GM19395 (cell line): Measurements from ENCODE around the gene PER1.
"Not testable (repeated sequence)": the region's sequence is repeated elsewhere in the genome, so short reads cannot be mapped to it uniquely, and the experiment has no call there.

Experiments
- ATAC-seq: cut with Tn5 transposase; IDR thresholded peaks from one replicate; pipeline ENCODE4 v1.9.1; 2021; ENCODE audit warnings: mild to moderate bottlenecking, moderate library complexity; ENCODE audit not compliant: unreplicated experiment

Gene PER1

GRCh38 chr17:8122924-8123694, 29.1 kb downstream of the PER1 start:
- no peak for ATAC-seq

- ATAC-seq: no peak
These were observed 29.7 kb downstream of the PER1 start for GRCh38 chr17:8122422-8122923.

DNA sequence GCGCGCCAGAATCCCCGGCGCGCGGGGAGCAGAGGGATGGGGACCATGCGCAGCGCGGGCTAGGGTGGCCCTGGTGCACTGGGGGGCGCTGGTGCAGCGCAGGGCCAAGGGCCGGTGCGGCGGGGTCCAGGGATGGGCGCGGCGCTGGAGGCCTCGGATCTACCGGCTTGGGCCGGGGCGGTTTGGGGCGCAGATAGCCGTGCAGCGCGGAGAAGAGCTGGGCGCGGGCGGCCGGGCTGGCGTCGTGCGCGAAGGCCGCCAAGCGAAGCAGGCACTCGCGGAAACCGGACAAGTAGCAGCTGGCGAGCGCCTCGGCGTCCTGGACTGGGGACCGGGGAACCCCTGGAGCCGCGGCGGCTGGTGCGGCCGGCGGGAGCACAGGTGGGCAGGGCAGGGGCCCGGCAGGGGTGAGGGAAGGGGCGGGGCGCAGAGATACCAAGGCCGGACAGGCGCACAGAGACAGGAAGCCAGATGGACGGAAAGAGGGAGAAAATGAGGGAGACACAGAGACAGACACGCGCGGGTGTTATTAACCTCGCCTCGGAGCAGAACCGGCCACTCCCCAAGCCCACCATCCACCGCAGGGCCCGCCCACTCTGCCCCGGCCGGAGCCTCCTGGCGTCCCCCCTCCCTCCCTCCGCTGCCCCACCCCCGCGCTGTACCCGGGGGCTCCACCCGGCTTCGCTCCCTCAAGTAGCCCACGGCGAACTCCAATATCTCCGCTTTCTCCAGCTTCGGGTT, 30.4 kb downstream of the PER1 start:
- no peak for ATAC-seq

GRCh38 chr17:8121407-8121680, 30.9 kb downstream of the PER1 start:
- no peak for ATAC-seq

GRCh38 chr17:8120520-8121406, 31.4 kb downstream of the PER1 start:
- ATAC-seq: no peak

DNA sequence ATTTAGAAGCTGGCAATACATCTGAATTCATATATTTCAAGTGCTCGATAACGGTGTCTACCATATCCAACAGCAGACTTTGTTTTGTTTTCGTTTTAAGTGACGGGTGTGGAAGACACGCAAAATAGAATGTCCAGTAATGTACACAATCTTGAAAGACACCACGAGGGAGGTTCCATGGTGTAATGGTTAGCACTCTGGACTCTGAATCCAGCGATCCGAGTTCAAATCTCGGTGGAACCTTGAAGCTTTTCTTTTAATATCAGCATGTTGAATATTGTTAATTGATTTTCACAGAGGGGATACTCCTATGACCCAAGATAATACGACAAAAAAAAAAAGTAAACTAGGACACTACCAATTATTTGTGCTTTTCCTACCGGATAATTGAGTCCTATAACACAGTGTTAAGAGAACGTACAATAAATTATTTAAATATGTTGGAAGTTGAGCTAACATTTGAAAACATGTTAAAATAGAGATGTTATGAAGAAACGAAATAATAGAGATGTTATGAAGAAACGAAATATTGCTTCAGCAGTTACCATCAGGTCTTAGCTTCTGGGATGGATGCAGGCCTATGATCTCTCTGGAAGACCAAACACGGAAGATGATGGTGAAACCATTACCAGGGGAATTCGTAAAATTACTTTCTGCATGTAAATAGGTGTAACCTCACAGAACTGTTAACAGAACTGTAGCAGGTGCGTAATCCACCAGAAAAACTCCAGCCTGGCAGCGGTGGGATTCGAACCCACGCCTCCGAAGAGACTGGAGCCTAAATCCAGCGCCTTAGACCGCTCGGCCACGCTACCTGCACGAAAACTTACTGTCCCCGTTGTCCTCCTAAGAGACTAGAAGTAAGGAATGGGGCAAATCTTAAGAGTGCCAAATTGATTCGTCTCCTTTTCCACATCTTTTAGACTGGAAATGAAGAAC, 32.4 kb downstream of the PER1 start:
- peak; percentile 34 for ATAC-seq

DNA sequence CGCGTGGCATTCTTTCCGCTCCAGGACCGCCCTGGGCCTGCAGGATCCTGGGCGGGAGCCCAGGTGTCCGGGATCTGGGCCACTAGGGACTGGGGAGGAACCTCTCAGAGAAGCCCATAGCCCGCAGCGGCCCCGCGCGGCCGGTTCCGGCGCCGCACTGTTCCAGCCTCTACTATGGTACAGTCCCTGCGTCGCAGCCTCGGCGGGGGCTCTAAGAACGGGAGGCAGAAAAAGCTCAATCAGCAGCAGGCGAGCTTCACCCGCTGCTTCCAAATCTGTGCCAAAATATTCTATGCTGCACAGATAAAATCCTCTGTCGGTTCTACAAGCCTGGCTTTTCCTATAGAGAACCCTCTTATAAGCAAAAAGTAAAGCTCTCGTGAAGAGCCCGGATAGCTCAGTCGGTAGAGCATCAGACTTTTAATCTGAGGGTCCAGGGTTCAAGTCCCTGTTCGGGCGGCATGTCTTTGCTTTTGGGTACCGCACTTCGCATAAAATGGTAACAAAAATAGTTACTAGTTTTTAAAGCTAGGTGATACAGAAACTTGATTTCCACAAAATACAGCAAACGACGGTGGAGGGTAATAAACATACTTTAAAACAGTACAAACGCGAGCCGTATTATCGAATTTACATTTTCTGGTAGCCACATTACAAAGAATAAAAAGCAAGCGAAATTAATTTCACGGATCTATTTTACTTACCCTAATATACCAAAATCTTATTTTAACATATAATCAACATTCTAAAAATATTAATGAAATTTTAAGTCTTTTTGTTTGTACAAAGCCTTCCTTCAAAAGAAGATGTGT, 33.2 kb downstream of the PER1 start:
- peak; percentile 35 for ATAC-seq

DNA sequence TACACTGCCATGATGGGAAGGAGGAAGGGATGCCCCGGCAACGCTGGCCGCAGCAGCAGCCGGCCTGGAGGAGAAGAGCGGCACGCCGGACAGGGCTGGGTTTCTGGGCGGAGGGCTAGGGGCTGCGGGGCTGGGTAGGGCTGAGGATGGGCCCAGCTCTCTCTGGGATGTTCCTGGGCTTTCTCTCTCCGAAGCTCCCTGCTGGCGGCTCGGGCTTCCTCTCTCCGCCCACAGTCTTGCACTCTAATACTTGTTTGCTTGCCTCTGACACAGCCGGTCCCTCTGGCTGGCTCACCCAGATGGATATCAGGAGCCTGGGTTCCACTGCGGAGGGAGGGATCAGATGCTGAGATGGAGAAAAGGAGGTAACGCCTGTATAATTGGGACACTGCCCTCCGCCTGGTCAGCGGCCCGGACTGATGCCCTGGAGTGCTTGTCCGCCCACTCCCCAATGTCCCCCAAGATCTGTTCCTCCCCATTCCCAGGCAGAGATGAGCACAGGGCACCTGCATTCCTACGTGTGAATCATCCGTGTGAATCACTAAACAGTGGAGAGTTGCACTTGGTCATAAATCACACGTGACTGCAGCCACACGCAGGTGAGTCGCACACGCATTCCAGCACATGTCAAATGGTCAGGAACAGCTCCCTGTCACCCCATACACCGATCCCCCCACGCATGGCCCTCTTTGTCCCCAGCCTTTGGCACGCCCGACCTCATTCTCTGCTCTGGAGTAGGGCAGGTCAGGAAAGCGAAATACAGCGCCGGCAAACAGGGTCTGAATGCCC, 34.0 kb downstream of the PER1 start, which contains the start of gene ALOXE3:
Gene ALOXE3, minus strand, starts transcription at position 535 of the 789 bp plus-strand sequence. Its CDS starts 524 bp downstream, at position 11.
- no peak for ATAC-seq

DNA sequence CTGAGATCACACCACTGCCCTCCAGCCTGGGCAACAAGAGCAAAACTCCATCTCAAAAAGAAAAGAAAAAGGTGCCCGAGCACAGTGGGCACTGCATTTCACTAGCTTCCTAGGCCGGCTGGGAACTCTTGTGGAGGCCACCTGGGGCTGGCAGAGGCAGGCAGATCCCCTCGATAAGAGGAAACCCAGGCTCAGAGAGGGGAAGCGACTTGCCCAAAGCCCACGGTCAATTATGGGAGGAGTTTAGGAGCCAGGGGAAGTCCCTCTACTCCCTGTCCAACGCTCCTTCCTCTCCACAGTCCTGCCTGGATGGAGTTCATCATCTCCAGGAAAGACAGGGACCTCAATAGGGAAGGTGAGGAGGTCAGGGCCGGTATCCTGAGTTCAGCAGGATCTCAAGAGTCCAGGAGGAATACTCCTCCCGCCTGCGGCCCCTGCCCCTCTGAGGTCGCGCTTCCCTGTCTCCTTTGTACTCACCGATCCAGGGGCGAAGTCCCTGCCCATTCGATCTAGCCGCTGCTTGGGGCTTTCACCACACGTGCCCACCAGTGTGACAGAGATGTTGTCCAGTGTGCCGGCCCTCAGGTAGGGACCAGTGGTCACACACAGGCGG, 34.7 kb downstream of the PER1 start:
- no peak for ATAC-seq

DNA sequence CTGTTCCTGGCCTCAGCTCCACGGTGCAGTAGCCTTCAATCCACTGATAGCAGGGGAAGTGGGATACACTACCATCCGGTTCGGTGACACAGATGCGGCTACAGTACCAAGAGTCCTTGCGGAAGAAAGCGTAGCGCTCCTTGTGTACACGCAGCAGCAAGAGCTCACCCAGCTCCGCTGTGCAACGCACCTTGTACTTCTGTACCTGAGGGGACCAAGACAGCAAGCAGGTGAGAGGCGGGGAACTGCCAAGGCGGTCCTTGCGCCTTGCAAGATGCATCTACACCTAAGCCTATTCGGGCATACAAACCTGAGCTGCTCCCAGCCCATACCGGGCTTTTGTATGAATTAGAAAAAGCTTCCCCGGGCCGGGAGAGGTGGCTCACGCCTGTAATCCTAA, 35.4 kb downstream of the PER1 start:
- ATAC-seq: no peak

- no peak for ATAC-seq
These were observed 41.3 kb downstream of the PER1 start for GRCh38 chr17:8110907-8111306.

DNA sequence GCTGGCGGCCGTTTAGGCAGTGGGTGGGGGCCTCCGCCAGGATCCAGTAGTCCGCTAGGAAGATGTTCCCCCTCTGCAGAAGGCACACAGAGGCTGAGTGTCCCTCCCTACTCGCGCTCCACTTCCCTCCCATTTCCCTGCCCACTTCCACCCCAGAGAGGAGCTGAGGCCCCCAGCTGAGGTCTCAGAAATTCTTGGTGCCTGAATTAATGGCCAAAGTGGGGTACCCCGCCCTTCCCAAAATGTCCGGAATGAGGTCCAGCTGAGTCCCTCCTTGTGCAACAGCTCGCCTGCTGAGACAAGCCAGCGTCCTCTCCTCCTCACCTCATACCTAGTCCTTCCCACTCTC, 41.8 kb downstream of the PER1 start:
- ATAC-seq: no peak

DNA sequence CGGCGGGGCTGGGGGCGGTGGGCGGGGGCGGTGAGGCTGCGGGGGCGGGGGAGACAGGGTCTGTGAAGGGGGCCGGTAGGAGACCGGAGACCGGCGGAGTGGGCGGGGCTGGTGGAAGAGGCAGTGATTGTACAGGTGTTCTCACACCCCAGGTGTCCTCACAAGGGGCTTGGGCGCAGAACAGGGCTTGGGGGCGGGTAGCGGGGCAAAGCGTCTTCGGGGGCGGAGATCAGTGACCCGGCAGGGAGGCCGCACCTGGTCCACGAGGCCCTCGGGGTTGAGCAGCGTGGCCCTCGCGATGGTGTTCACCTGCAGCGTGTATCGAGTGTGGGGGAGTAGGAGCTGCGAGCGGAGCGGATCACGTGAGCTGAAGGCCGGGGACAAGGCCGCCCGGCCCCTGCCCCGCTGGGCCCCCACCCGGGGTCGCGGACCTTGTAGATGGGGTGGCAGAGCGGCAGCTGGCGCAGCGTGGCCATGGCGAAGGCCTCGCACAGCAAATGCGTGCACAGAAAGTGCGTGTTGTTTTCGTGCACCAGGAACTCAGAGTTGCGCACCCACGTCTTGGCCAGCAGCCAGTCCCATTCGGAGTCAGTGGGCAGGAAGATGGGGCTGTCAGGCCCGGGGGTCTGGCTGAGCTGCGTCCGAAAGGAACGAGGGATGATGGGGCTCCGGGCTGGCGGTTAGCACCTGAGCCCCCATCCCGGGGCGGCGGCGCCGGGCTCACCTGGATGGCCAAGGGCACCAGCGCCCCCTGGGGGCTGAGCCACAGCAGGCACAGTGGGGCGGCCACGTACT, 42.3 kb downstream of the PER1 start:
- ATAC-seq: no peak

DNA sequence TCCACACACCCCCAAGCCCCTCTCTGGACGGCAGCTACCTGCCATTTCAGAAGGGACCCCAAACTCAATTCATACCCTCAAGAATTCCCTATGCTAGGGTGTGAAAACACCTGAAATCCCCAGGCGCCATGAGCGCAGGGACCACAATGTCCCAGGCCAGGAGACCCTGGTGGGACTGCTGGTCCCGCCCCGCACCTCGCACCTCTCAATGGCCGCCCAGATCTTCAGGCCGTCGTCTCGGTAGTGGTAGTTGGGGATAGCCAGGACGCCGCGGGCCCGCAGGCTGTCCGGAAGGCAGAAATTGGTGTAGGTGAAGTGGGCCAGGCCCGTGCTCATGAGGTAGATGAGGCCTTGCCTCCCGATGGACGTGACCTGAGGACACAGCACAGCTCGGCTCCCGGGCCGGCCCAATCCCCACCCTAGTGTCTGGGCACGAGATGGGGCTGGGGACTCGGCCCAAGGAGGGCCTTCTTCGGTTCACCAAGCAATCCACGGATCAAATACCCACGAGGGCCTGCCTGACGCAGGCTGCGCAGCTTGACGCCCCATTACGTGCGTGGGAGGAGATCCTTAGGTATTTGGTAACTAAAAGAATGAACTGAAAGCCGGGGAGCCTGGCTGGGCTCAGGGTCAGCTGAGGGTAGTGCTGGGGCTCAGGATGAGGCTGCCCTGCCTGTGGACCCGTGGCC, 43.1 kb downstream of the PER1 start:
- ATAC-seq: no peak

DNA sequence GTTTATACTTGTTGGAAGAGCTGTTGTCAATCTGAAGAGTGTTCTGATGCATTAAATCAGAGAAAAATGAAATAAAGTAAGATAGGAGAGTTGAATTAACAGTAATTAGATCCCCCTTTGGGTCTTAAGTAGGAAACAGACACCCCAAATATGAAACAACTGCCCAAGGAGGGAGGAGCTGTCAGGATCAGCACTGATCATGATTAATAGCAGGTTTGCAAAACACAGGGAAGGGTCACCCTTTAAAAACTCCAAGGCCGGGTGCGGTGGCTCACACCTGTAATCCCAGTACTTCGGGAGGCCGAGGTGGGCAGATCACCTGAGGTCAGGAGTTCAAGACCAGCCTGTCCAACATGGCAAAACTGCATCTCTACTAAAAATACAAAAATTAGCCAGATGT, 45.2 kb downstream of the PER1 start:
- ATAC-seq: not testable (repeated sequence)

DNA sequence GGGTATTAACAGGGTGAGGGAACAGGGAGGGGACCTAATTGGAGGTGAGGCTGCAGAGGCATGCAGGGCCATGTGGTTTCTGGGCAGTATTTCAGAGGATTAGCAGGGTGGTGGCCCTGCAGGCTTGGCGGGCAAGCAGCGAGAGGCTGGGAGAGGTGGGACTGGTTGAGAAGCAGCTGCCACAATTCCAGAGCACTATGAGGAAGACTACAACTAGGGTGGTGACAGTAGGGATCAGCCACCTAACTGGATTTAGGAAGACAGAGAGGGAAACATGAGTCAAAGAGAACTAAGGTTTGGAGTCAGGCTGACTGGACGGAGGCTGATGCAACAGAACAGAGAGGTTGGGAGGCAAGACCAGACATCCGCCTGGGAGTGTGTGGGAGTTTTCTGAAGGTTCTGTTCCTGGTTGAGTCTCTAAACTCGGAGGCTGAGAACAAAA, 46.2 kb downstream of the PER1 start:
- ATAC-seq: no peak

DNA sequence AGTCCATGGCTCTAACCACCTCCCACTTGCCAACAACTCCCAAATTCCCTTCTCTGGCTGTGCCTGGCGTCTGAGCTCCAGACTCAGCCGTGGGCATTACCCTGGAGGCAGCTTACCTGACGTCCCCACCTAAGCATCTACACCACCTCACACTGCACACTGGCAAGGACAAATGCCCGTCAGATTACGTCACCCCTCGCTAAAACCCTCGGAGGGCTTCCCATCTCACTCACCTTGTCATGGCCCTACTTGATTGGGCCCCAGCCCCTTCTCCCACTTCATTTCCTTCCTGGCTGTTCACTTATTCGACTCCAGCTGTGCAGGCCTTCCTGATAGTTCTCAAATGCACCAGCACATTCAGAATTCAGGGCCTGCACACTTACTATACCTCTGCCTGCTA, 47.3 kb downstream of the PER1 start:
- ATAC-seq: no peak
